ENCODE data around the gene B4GALT1.

The B4GALT1 gene

GRCh38 chr9:33117306-33117705, 49.8 kb downstream of the B4GALT1 start:
- DNase-seq: no peak

DNA sequence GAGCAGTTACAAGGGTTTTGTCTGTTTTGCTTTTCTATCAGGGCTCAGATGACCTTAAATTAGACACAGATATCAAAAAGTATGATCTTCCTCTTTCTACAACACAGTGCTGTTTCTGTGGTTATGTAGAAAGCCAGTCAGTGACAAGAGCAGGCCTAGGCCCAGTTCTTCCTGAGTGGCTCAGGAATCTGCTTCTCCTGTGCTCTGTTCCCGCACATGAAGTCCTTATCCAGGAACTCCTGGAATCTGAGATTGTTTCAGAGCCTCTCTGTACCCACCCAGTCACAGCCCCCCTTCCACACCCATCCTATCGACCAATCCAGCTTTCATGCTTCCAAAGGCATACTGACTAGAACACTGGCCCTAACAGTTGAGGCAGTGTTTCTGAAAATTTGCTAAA, 50.3 kb downstream of the B4GALT1 start:
- DNase-seq: no peak

- no peak for DNase-seq
Measured at GRCh38 chr9:33114746-33115145, 52.4 kb downstream of the B4GALT1 start.

GRCh38 chr9:33113799-33114547, 53.2 kb downstream of the B4GALT1 start:
- no peak for DNase-seq

GRCh38 chr9:33112094-33112493, 55.0 kb downstream of the B4GALT1 start:
- DNase-seq: no peak

GRCh38 chr9:33111631-33112030, 55.5 kb downstream of the B4GALT1 start:
- no peak for DNase-seq

- DNase-seq: no peak
Measured at GRCh38 chr9:33110686-33111085, 56.5 kb downstream of the B4GALT1 start.

GRCh38 chr9:33109850-33110595, 57.1 kb downstream of the B4GALT1 start:
- no peak for DNase-seq

GRCh38 chr9:33109097-33109496, 58.0 kb downstream of the B4GALT1 start:
- no peak for DNase-seq

GRCh38 chr9:33108472-33108871, 58.7 kb downstream of the B4GALT1 start:
- DNase-seq: no peak

DNA sequence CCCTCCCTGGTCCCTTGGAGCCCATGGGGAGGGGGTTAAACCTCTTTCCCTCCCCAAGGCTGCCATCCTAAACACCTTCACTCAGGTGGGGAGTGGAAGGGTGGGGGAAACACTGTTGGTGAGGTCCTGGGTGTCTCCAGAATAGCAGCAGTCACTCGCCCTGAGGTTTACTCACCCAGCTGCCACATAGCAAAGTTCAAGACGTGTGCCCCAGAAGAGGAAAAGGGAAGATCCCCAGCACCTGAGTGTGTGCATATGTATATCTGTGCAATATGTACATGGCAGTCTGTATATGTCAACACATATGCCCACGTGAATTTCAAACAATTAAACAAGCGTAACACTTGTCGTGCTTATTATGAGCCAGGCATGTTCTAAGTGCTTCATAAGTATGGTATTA, 59.4 kb downstream of the B4GALT1 start:
- no peak for DNase-seq

DNA sequence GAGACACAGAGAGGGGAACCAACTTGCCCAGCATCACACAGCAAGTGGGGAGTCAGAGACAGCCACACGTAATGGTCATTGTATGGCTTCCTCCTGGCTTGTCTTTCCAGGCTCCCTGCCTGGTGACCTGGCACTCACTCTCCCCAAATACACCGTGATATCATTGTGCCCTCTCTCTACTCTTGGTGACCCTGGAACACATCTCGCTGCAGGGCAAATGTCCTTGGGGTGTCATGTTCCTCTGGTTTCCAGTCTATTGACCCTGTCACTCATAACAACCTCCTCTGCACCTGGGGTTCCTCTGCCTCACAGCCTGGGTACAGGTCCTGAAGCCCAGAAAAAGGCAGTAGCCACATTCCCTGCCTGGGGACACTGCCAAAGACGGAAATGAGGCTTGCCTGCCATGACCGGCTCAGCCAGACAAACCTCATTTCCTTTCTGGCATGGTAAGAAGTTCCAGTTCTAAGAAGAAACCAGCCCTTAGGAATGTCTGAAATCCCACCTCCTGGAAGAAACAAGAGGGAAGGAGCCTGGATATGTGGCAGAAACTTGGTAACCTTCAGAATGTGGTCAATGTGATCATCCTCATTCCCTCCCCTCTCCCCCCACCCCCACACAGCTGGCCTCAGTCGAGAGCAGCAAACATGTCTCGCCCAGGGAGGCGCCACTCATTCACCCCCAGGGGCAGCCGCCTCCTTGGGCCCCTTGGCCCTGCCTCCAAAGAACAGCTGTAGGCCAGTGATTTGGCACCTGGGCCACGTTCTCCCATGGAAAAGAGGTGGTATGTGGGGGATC, 60.1 kb downstream of the B4GALT1 start:
- no peak for DNase-seq

DNA sequence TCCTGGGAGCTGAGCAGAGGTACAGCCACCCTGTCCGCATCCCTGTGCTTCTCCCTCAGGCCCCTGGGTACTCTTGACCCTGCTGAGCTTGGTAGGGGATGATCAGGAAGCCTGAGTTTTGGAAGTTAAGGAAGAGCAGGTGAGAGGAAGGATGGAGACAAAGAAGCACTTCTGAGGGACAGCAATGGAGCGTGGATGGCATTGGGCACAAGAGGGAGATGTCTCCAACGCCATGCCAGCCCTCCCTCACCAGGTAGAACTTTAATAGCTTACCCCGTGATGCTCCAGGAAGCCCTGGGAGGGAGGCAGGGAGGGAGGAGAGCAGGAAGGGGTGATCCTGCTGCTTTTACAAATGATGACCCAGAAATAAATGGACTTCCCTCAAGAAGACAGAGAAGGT, 60.8 kb downstream of the B4GALT1 start:
- no peak for DNase-seq

DNA sequence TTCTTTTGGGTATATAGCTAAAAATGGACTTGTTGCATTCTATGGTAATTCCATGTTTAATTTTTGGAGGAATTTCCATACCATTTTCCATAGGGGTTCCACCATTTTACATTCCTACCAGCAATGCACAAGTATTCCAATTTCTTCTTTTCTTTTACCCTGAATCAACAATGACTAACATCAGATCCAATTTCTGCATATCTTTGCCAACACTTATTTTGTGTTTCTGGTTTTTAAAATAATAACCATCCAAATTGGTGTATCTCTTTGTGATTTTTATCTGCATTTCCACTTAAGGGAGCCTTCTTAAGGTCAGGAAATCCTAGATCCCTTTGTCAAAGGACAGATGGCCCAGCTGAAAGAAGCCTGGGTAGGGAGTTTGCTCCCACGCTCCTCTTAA, 61.2 kb downstream of the B4GALT1 start:
- DNase-seq: no peak

- no peak for DNase-seq
Measured at GRCh38 chr9:33105504-33105903, 61.6 kb downstream of the B4GALT1 start.

GRCh38 chr9:33104401-33104800, 62.7 kb downstream of the B4GALT1 start:
- DNase-seq: no peak

- DNase-seq: no peak
Measured at GRCh38 chr9:33103501-33104281, 63.4 kb downstream of the B4GALT1 start.

DNA sequence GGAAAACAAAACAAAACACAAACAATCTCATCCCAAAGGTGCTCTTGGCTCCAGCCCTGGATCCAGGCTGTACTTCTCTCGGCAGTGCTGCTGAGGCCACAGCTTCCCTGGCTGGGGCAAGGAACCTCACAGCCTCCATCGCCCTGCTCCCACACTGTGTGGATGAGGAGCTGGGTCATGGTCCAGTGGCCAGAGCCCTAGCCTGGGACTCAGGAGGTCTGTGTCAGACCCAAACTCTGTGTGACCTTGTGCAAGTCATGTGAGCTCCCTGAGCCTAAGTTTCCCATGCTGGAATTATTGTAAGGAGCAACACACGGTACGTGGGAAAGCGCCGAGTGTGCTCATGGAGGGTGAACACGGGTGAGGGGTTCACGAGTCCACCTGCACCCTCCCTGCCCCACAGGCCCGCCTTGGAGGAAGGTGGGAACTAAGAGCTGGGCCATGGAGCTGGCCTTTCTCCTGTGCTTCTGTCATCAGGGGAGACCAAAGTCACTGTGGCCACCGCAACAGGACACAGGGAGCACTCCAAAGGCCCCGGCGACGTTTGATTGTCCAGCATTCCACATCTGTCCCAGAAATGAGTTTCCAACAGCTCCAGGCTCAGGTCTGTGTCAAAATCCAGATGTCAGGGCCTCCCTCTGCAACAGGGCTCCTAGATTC, 64.5 kb downstream of the B4GALT1 start:
- DNase-seq: no peak

DNA sequence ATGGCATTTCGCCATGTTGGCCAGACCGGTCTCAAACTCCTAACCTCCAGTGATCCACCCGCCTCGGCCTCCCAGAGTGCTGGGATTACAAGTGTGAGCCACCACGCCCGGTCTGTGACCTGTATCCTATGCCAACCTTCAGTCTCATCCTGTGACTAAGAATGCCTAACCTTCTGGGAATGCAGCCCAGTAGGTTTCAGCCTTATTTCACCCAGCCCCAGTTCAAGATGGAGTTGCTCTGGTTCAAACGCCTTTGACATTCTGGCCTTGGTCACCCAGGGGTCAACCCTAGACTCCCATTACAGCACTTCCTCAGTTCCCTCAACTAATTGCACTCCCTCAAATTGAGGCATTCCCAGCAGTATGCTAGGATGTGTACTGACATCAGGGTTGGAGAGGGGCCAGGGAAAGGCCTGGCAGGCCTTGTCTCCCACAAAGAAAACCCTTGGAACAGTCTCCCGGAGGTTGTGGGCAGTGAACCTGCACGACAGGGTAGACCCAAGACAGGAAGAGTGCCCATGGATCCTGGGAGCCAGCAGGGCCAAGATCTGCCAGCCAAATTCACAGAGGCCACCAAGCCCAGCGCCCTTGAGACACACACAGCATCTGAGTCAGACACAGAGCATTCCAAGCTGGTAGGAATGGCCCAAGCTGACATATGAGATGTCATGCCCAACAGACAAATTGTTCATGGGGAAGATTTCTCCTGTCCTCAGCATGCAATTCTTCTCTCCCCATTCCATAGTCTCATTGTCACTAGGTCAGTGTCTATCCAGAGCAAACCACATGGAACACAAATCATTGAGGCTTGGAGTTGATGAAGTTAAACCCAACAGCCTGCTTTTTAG, 65.8 kb downstream of the B4GALT1 start:
- no peak for DNase-seq

- no peak for DNase-seq
Measured at GRCh38 chr9:33099754-33100153, 67.4 kb downstream of the B4GALT1 start.

DNA sequence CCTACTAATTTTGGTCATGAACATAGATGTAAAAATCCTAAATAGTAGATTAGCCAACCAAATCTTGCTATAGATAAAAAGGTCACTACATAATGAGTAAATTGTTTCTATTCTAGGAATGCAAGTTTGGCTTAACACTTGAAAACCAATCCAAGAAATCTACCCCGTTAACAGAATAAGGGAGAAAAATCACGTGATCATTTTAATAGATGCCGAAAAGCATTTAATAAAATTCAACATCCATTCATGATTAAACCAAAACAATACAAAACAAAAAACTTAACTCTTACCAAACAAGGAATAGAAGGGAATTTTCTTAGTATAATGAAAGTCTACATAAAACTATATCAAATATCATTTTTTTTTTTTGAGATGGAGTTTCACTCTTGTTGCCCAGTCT, 69.9 kb downstream of the B4GALT1 start:
- no peak for DNase-seq
